HG03039 (cell line): ENCODE results near the gene MON1A.
"Not testable (repeated sequence)": the region's sequence is repeated elsewhere in the genome, so short reads cannot be mapped to it uniquely, and the experiment has no call there.

Experiments used
- ATAC-seq: cut with Tn5 transposase; IDR thresholded peaks from one replicate; pipeline ENCODE4 v1.9.1; 2021; ENCODE audit warnings: mild to moderate bottlenecking, moderate library complexity; ENCODE audit not compliant: unreplicated experiment

The MON1A gene

GRCh38 chr3:49917806-49918590 lies 11.6 kb downstream of the MON1A start:
- ATAC-seq = not testable (repeated sequence)

- ATAC-seq = no peak
These were observed 12.9 kb downstream of the MON1A start for GRCh38 chr3:49916686-49917085.

DNA sequence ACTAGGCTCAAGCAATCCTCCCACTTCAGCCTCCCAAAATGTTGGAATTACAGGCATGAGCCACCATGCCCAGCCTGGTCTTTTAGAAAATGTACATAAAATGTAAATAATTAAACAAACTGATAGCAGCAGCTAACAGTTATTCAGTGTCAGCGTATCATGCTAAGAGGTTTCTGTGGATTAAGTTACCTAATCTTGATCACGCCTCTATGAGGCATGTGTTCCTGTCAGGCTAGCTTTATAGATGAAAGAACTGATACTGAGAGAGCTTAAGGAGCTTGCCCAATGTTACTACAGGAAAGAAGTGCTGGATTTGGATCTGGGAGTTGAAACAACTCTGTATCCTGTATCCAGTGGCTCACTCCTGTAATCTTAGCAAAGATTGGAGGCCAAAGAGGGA lies 14.7 kb downstream of the MON1A start:
- ATAC-seq = no peak

GRCh38 chr3:49912881-49913281 lies 16.7 kb downstream of the MON1A start:
- no peak for ATAC-seq

DNA sequence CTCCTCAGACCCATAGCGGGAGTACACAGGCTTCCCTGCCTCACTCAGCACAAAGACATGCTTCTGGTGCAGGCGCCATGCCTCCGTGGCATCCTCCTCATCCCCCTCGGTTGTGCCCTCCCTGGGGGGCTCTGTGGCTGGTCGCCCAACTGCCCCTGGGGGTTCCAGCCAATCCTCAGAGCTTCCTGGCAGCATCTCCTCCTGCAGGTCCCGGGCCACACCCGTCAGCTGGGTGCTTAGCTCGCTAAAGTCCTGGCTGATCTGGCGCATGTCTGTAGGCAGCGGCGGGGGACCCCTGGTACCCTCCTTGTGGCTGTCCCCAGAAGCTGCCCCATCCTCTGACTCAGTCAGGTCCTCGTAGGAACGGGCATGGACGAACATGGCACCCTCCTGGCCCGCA lies 18.0 kb downstream of the MON1A start:
- no peak for ATAC-seq

DNA sequence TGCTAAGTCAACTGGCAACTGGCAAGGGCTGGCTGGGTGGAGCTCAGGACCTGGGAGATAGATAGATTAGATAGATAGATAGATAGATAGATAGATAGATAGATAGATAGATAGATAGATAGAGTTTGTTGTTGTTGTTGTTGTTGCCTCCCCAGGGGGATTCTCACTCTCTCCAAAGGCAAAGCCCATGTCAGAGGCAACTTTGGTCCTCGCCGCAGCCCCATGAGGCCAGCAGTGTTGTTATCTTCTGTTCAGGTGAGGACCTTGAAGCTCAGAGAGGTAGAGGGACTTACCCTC lies 18.5 kb downstream of the MON1A start:
- no peak for ATAC-seq

- ATAC-seq = no peak
These were observed 19.0 kb downstream of the MON1A start for GRCh38 chr3:49910409-49911123.

DNA sequence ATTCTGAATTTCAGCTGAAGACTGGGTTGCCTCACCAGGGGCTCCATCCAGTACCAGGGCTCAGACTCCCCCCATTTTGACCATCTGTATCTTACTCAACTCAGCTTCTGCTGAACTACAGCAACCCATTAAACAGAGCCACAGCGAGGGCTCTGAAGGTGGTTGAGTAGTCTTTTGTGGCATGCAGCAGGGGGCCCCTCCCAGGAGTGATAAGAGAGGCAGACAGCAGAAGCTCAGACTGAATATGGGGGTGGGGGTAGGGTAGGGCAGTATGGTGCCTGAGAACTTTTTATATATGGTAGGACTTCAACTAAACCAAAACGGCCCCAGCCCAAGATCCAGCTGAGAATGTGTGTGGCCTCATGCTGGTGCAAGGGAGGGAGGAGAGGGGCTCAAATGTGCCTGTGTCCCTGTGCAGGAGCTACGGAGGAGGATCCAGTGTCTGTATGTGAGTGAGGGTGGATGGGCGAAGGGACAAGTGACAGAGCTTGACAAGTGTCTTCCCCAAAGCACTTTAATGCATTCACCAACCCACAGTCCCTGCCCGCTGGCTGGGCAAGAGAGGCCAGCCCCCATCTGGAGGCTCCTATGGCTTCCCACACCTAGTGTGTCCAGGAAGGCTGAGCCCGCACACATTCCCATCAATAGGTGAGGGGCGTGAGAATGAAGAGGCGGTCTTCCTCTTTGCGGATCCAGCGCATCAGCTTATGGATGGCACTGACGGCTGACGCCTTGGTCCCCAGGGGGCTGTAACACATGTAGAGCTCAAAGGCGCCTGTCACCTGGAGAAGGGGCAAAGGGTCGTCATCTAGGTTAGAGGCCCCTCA lies 21.0 kb downstream of the MON1A start:
- no peak for ATAC-seq

DNA sequence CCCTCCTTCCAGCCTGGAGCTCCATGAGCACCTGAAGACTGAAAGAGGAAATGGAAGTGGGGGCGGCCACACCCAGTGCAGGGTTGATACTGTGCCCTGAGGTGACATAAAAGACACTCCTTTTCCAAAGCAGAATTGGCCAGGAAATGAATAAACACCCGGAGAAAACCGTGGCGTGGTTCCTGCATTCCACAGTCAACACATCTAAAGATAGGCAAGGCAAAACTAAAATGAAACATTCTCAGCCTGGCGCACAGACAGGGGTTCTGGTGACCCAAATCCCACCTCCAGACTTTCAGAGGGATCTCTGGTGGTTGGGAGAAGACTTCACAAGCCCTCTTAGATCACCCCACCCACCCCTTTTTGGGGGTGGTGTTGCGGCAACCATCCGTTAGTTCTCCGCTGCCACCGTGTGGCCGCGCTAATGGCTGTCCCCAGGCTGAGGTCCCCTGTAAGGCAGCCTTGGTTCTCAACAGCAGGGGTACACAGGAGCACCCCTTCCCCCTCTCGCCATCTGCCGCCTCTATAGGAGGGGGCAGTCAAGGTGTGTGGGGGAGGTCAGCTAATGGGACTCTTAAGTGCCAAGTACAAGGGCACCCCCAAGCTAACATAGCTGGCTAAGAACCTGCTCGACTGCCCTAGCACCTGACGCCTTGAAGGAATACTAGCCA lies 23.4 kb downstream of the MON1A start:
- no peak for ATAC-seq

- ATAC-seq = not testable (repeated sequence)
These were observed 25.2 kb downstream of the MON1A start for GRCh38 chr3:49904448-49904847.

DNA sequence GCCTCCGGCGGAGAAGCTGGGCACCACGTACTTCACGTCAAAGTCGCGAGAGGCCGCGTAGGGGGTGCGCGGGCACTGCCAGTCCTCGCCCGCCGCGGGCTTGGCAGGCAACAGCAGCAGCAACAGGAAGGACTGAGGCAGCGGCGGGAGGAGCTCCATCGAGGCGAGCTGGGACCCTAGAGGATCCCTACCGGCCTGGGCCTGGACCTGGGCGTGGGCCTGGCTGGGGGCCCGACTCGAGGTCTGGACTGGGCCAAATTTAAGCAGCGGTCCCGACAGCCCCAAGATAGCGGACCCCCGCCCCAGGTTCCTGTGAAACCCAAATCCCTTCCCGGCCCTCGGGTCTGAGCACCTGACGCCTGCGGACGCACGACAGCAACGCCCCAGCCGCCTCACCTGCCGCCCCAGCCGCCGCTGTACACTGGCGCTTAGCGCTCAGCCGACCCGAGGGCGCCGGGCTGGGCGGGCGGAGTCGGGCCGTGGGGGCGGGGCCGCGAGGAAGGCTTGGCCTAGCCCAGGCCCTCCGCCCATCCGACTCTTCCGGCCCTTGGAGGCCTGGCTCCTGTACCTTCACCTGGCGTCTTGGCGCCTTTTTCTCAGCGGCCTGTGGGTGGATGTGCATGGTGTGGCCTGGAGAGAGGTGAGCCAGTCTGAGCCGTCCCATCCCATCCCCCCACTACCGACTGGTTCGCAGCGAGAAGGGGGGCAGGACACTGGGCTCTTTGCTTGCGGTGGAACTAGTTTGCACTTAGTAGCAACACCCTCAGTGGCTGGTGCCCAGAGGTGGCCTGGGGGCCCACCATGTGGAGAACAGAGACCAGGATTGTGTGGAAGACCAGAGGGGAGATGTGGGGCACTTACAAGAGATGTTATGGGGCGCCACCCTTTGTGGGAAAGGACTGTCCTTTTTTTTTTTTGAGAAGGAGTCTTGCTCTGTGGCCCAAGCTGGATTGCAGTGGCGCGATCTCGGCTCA lies 25.9 kb downstream of the MON1A start, which contains the start of gene MST1R:
Gene MST1R, minus strand, starts transcription at position 423 of the 974 bp plus-strand sequence. Its CDS starts 264 bp downstream, at position 159.
- peak; percentile 50 for ATAC-seq

DNA sequence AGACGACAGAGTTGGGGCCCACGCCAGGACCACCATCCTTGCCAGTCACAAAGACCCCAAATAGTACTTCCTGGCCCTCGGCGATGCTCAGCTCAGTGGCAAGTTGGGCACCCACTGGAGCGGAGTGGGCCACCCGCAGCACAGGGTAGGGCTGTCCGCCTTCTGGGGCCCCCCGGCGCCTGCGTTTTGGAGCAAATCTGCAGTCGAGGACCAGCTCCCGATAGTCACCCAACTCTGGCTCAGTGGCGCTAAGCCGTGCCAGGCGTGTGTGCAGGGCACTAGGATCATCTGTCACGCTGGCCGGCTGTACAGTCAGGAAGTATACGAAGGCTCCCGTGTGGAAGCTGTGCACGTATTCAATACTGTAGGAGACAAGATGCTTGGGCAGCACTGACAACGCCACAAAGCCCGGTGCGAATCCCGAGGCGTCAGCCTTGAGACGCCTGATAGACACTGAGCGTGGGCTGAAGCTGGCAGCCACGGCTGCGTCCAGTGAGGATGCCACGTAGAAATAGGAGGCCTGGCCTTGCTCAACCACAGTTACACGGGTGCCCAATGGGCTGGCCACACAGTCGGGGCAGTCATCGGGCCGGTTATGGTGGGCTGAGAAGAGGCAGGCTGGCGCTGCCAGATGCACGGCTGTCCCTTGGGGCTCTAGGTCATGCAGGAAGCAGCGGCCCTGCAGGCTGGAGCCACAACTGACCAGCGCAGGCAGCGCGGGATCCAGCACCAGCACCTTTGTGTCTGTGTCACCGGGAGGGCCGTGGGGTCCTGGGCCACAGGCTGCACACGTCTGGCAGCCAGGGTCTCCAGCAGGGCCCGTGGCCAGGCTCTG lies 26.9 kb downstream of the MON1A start:
- no peak for ATAC-seq

- no peak for ATAC-seq
These were observed 28.0 kb downstream of the MON1A start for GRCh38 chr3:49901366-49902339.

- ATAC-seq = no peak
These were observed 29.0 kb downstream of the MON1A start for GRCh38 chr3:49900491-49901153.

GRCh38 chr3:49899815-49900214 lies 29.8 kb downstream of the MON1A start:
- no peak for ATAC-seq

- no peak for ATAC-seq
These were observed 30.6 kb downstream of the MON1A start for GRCh38 chr3:49898991-49899390.

GRCh38 chr3:49896345-49896744 lies 33.3 kb downstream of the MON1A start:
- ATAC-seq = no peak
